Ovary (tissue), 9 donors: ENCODE measurements around the gene SIRT2. TPM values are rescaled to one million over a fixed set of nuclear protein-coding genes. Genes with fewer than 3 reads are reported as not detected.
"Not testable (repeated sequence)": the region's sequence is repeated elsewhere in the genome, so short reads cannot be mapped to it uniquely, and the experiment has no call there.

Experiments
- DNase-seq, 5 donors: peaks; one replicate each; pipeline ENCODE4 v3.0.0-alpha.2; 2019 to 2020
- H3K27ac ChIP-seq, 2 donors: fragments of 200-600 bp; one replicate each; pipeline versions ENCODE4 v1.5.1 to v1.8.0; 2019 to 2022
- H3K27me3 ChIP-seq: fragments of 200-600 bp; one replicate; pipeline ENCODE4 v1.8.0; 2022
- H3K36me3 ChIP-seq: fragments of 200-600 bp; sonication (generic); one replicate; pipeline ENCODE4 v1.5.1; 2019
- H3K4me1 ChIP-seq: one replicate; pipeline ENCODE4 v1.8.1; 2013; ENCODE audit warnings: mild to moderate bottlenecking, moderate library complexity; ENCODE audit not compliant: insufficient read depth
- H3K4me3 ChIP-seq: fragments of 200-600 bp; sonication (generic); one replicate; pipeline ENCODE4 v1.5.1; 2017
- H3K9me3 ChIP-seq, 2 donors: fragments of 200-600 bp in 1 of 2; sonication (generic) in 1 of 2; one replicate each; pipeline versions ENCODE4 v1.5.1 to v1.8.1; 2013 to 2019; ENCODE audit warnings: mild to moderate bottlenecking in 1 of 2, moderate library complexity in 1 of 2
- CTCF ChIP-seq, 3 donors: fragments of 450-650 bp in 2 of 3; fragments of 200-600 bp in 1 of 3; IDR thresholded peaks; one replicate each; pipeline versions ENCODE4 v1.5.1 to v1.8.0; 2016 to 2022; ENCODE audit warnings: antibody characterized with exemption in 3 of 3, mild to moderate bottlenecking in 1 of 3
- EP300 ChIP-seq: sonication (generic); formaldehyde crosslinking; IDR thresholded peaks from one replicate; pipeline ENCODE4 v1.6.1; 2017; ENCODE audit warnings: antibody characterized with exemption
- POLR2A ChIP-seq: fragments of 450-650 bp; IDR thresholded peaks from one replicate; pipeline ENCODE4 v1.6.1; 2017; ENCODE audit warnings: antibody characterized with exemption, mild to moderate bottlenecking, moderate library complexity
- WGBS, 3 donors: extraction: QIAGEN DNeasy Blood & Tissue Kit in 1 of 3; methylation state at CpG; one replicate each; pipeline versions ENCODE4 v1.1.5 to v1.1.7; 2013 to 2017; 5-methylcytosine and 5-hydroxymethylcytosine counted together
- intact Hi-C, 4 donors: fragments of 100-400 bp; cut with DNase I; formaldehyde crosslinking; loops; one replicate each; pipeline versions ENCODE4 v1.11.0 to v1.15.1; 2022 to 2023
- polyA plus RNA-seq, 2 donors: library from polyadenylated mRNA; stranded (reverse); fragments of 200-250 nt in 1 of 2; fragments of 350-450 nt in 1 of 2; fragmentation: Illumina TruSeq in 1 of 2; extraction: RNeasy Lipid Tissue Mini Kit (QIAGEN cat#74804) in 1 of 2; gene quantifications; one replicate each; pipeline ENCODE4 v1.2.3, GENCODE V29; 2013 to 2014
- total RNA-seq, 7 donors: library from RNA; depleted of rRNA in 2 of 7; stranded (reverse); fragments of >200 nt in 2 of 7; fragmentation: NEBNext Ultra II Directional in 3 of 7; extraction: Animal tissue kit (Norgen Biotek cat#: 25700) in 3 of 7; gene quantifications; one replicate each; pipeline versions ENCODE4 v1.1.0 to v1.2.4, GENCODE V29; 2016 to 2023
- donor health status: DM: no; HTN: no; CAD: no; lungs with moderate emphysema.
- donor health status: DM: no; HTN: no; CAD: no.
- donor health status: Bipolar disorder and iron deficiency.
- donor health status: DM: yes; HTN: yes; CAD: no.
- donor health status: DM: no; HTN: no; CAD: no.
- donor health status: DM: yes; HTN: yes; CAD: no.

The SIRT2 gene
- total and polyA plus RNA-seq, 9 donors = 46.1 to 64.9 (median 55.7) TPM

GRCh38 chr19:38878575-38879399 lies 20.6 kb downstream of the SIRT2 start:
- Histone ChIP-seq H3K4me1 (no peaks in the 10 kb centered on the region), H3K27ac (no peak overlapping the region), H3K36me3 (no peaks in the 10 kb centered on the region), H3K9me3 (no peaks in the 10 kb centered on the region), H3K27me3 (no peaks in the 10 kb centered on the region), H3K4me3 (no peak overlapping the region)
- TF ChIP-seq EP300 (no peak), CTCF (IDR thresholded peaks at IDR 0.05) (no peak)
- intact Hi-C loops = no loop called here
- DNase-seq = no peak
- WGBS, 3 donors = 75 to 83% (median 81%) methylated on average over 16 of the region's 16 CpGs

GRCh38 chr19:38877781-38878574 lies 21.4 kb downstream of the SIRT2 start, which contains the start of gene RINL:
Gene RINL, minus strand, starts transcription at chr19:38878275. Its CDS starts 1,533 bp downstream, at chr19:38876742.
- Histone ChIP-seq H3K27ac (no peak within 1 kb of the TSS), H3K4me1 (no peaks in the 10 kb centered on the region), H3K27me3 (no peaks in the 10 kb centered on the region), H3K9me3 (no peaks in the 10 kb centered on the region), H3K36me3 (no peaks in the 10 kb centered on the region), H3K4me3 (no peak within 1 kb of the TSS)
- 61 to 66% (median 63%) methylated on average over 11 of the region's 11 CpGs for WGBS, 3 donors
- no peak for DNase-seq
- intact Hi-C loops = no loop called here
- TF ChIP-seq EP300 = no peak
- no peak for TF ChIP-seq CTCF (IDR thresholded peaks at IDR 0.05)
- TF ChIP-seq POLR2A = no peak

- intact Hi-C loops = no loop called here
- no peak for DNase-seq
- Histone ChIP-seq H3K4me3 (no peak overlapping the region), H3K36me3 (no peaks in the 10 kb centered on the region), H3K27ac (no peak overlapping the region), H3K9me3 (no peaks in the 10 kb centered on the region), H3K4me1 (no peaks in the 10 kb centered on the region), H3K27me3 (no peaks in the 10 kb centered on the region)
- TF ChIP-seq CTCF (IDR thresholded peaks at IDR 0.05) = no peak
- no peak for TF ChIP-seq EP300
- no peak for TF ChIP-seq POLR2A
- 52 to 58% (median 58%) methylated on average over 5 to 6 of the region's 6 CpGs for WGBS, 3 donors
Measured at GRCh38 chr19:38875656-38876395, 23.6 kb downstream of the SIRT2 start.

GRCh38 chr19:38873400-38873799 lies 26.0 kb downstream of the SIRT2 start:
- H3K36me3 ChIP-seq, H3K27ac ChIP-seq, H3K27me3 ChIP-seq, intact Hi-C loops, H3K9me3 ChIP-seq, H3K4me3 ChIP-seq, DNase-seq: not testable (repeated sequence)
- peaks cover 11% of the 10 kb centered on the region for H3K4me1 ChIP-seq
- WGBS, 3 donors = 79 to 91% (median 83%) methylated on average over 10 of the region's 10 CpGs
